IMR-90 (cell line): ENCODE data around the gene TUBB8B.
"Not testable (repeated sequence)": the region's sequence is repeated elsewhere in the genome, so short reads cannot be mapped to it uniquely, and the experiment has no call there.

Experiments used
- BHLHE40 ChIP-seq: fragments of 150-350 bp; IDR thresholded peaks from 2 replicates; pipeline ENCODE4 v1.6.1; 2016; ENCODE audit warnings: mild to moderate bottlenecking, low read depth, low read length
- CEBPB ChIP-seq: IDR thresholded peaks from 2 replicates; pipeline ENCODE4 v1.6.1; 2012; ENCODE audit warnings: low read depth, low read length, improper control_type of control experiment
- FOS ChIP-seq: fragments of 150-350 bp; IDR thresholded peaks from 2 replicates; pipeline ENCODE4 v1.6.1; 2016; ENCODE audit warnings: low read depth, low read length
- MAFK ChIP-seq: IDR thresholded peaks from 2 replicates; pipeline ENCODE4 v1.6.1; 2012; ENCODE audit warnings: low read depth, low read length, improper control_type of control experiment
- MAZ ChIP-seq: IDR thresholded peaks from 2 replicates; pipeline ENCODE4 v1.6.1; 2012; ENCODE audit warnings: low read depth, mild to moderate bottlenecking, low read length, improper control_type of control experiment, moderate library complexity, borderline replicate concordance
- MXI1 ChIP-seq: IDR thresholded peaks from 2 replicates; pipeline ENCODE4 v1.6.1; 2012; ENCODE audit warnings: low read depth, mild to moderate bottlenecking, low read length, moderate library complexity, borderline replicate concordance
- POLR2A ChIP-seq: IDR thresholded peaks from 2 replicates; pipeline ENCODE4 v1.6.1; 2012; ENCODE audit warnings: mild to moderate bottlenecking, low read depth, low read length
- RFX5 ChIP-seq: IDR thresholded peaks from 2 replicates; pipeline ENCODE4 v1.8.0; 2012; ENCODE audit warnings: low read depth, mild to moderate bottlenecking, low read length, moderate library complexity
- TF ChIP-seq, protein P1 (sequence below): conservative IDR thresholded peaks from 2 replicates; pipeline ENCODE4 v1.5.1; 2012; ENCODE audit warnings: mild to moderate bottlenecking, low read depth, low read length, improper control_type of control experiment
- TF ChIP-seq, protein P2 (sequence below): fragments of 150-350 bp; IDR thresholded peaks from 2 replicates; pipeline ENCODE4 v1.6.1; 2017; ENCODE audit warnings: mild to moderate bottlenecking, antibody characterized with exemption, low read length, low read depth

DNA sequence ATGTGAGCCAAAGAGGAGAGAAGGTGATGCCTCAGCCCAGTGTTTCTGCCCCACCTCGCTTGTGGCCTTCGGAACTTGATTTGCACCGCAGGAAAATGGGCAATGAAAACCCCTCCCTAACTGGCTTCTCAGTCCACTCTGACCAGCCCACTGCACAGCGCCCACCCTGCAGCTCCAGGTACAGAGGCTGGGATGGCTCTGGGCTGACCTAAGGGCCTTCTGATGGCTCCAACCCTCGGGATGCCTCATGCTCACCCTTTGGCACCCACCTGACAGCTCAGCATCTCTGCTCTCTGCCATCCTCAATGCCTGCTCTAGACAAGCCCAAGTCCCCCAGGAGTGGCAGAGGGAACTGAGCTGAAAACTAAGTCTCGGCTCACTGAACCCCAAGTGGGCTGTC, 36.2 kb downstream of the TUBB8B start:
- TF ChIP-seq MAFK, CEBPB, MAZ, FOS, POLR2A, MXI1, BHLHE40, RFX5: not testable (repeated sequence)
- TF ChIP-seq, protein P1, sequence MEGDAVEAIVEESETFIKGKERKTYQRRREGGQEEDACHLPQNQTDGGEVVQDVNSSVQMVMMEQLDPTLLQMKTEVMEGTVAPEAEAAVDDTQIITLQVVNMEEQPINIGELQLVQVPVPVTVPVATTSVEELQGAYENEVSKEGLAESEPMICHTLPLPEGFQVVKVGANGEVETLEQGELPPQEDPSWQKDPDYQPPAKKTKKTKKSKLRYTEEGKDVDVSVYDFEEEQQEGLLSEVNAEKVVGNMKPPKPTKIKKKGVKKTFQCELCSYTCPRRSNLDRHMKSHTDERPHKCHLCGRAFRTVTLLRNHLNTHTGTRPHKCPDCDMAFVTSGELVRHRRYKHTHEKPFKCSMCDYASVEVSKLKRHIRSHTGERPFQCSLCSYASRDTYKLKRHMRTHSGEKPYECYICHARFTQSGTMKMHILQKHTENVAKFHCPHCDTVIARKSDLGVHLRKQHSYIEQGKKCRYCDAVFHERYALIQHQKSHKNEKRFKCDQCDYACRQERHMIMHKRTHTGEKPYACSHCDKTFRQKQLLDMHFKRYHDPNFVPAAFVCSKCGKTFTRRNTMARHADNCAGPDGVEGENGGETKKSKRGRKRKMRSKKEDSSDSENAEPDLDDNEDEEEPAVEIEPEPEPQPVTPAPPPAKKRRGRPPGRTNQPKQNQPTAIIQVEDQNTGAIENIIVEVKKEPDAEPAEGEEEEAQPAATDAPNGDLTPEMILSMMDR: not testable (repeated sequence)
- TF ChIP-seq, protein P2, sequence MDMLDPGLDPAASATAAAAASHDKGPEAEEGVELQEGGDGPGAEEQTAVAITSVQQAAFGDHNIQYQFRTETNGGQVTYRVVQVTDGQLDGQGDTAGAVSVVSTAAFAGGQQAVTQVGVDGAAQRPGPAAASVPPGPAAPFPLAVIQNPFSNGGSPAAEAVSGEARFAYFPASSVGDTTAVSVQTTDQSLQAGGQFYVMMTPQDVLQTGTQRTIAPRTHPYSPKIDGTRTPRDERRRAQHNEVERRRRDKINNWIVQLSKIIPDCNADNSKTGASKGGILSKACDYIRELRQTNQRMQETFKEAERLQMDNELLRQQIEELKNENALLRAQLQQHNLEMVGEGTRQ: not testable (repeated sequence)
